NCI-H524 treated with DMSO at 0.1 percent for 48 hours (cell line): ENCODE data around the gene UCHL1.
"Not testable (repeated sequence)": the region's sequence is repeated elsewhere in the genome, so short reads cannot be mapped to it uniquely, and the experiment has no call there.

Source experiments
- DNase-seq: peaks from one replicate; lab custom pipeline; 2025; lab: John Stamatoyannopoulos, UW

UCHL1 gene

DNA sequence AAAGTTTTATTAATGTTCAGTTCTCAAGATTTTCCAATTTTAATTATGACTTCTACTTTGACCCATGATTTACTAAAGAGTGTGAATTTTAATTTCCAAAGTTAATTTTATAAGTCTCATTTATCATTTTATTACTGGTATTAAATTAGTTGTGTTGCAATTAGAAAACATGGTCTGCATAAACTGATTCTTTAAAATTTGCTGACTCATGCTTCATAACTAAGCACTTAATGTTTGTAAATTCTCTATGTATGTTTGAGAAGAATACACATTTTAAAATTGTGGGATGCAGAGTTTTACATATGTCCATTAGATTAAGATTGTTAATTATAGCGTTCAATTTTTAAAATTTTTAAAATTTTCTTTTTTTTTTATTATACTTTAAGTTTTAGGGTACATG lies 20.2 kb upstream of the UCHL1 start:
- DNase-seq: no peak

DNA sequence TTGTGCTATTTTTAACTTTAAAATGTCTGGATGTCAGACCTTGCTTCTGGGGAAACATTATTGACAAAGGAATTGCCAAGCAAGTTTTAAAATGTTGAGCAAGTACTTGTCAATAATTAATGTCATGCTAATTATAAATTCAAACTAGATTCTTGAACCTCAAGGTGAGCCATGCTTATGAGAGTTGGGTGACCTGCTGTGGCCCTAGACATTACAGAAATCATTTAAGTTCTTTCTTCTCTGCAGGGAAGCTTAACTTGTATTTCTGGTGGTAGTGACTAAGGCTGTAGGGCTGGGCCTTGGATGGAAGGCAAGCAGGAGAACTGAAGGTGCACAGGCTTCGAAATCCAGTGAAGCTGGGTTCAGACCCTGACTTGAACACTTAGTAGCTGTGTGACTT lies 14.8 kb upstream of the UCHL1 start:
- no peak for DNase-seq

DNA sequence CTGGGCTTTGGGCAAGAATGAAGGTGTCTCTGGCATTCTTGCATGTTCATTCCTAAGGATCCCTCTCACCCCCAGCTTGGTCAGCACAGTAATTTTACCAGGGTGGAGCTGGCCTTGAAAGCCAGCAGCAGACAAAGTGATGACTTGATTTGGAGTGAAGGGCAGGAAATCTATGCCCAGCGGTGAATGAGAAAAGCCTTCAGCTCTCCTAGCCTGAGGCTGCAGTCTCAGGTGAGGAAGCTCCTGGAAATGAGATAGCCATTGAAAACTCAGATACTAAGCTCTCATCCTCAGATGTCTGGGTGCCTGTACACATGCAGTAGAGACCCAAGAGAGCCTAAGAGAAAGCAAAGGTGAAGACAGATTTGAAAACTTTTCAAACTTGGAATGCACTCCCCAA lies 10.7 kb upstream of the UCHL1 start:
- no peak for DNase-seq

DNA sequence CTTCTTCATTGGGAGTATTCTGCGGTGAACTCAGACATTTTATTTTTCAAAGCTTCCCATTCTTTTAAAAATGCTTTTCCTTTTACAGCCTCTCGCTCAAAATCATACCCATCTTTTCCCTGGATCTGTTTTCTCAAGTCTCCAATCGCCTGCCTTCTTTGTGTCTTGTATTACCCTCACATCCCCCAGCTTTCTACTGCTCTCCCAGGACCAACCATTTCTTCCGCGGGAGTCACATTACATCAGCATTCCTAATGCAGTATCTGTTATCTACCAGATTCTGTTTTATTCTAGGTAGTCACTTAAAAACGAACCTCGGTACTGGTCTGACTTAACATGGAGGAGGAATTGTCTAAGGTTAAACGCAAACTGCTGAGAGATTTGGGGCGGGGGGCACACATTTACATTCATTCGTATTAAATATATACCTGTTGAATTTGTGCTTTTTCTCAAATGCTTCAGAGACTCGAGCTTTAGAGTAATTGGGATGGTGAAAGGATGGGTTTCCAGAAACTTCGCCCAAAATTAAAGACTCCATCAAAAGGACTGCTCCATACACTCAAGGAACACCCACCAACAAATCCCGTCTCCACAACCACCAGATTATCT lies 493 bp upstream of the UCHL1 start:
- no peak for DNase-seq

DNA sequence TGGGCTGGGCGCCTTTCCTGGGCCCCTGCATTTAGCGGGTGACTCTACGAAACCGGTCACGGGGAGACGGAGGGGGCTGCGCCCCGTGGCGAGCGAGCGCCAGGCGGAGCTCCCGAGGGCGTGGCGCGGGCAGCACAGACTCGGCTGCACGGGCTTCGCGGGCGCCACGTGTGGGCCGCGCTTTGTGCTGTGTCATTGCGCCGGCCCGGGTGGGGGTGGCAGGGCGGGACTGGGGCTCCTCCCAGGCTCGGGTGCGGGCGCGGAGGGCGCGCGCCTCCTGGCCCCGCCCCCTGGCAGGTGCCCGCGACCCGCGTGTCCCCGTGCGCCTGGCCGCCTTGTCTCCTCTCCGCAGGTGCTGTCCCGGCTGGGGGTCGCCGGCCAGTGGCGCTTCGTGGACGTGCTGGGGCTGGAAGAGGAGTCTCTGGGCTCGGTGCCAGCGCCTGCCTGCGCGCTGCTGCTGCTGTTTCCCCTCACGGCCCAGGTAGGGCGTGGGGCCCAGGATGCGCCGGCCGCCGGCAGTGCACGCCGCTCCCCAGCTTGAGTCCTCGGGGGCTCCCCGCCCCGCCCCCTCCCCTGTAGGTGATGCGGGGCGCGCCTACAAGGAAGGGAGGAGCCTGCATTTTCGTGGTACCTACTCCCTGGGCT lies 651 bp downstream of the UCHL1 start:
- no peak for DNase-seq

DNA sequence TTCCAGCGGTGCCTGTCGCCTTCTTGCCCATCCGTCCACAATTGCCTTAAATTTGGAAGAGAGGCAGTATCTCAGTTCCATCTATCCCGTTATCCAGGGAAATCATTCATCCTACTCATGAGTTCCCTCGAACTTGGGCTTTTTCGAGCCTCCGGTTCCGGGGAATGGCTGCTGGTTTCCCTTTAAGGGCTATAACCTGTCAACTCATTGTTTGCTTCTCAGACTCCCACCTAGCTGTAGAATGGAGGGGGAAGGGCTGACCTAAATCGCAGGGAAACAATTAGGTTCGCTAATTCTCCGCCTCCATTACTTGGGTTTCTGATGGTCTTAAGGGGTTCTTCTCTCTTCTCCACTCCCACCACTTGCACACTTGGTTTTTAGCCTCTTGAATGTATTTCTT lies 1.2 kb downstream of the UCHL1 start:
- no peak for DNase-seq

DNA sequence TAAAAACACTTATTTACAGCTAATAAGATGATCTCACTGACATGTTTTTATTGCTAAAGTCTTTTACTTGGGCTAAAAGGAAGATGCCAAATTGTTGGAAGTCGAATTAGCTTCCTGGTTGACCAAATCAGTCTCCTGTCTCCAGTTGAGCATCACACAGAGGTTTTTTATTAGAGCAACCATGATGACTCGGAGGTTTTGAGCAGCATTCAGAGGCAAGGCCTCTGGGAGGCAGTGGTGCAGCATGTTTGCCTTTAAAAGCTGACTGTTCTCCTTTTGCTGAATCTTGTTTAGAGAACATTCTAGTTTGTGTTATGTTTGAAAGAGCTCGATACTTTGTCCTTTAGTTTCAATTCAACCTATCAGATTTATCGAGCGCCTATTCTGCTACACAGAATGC lies 2.1 kb downstream of the UCHL1 start:
- no peak for DNase-seq

DNA sequence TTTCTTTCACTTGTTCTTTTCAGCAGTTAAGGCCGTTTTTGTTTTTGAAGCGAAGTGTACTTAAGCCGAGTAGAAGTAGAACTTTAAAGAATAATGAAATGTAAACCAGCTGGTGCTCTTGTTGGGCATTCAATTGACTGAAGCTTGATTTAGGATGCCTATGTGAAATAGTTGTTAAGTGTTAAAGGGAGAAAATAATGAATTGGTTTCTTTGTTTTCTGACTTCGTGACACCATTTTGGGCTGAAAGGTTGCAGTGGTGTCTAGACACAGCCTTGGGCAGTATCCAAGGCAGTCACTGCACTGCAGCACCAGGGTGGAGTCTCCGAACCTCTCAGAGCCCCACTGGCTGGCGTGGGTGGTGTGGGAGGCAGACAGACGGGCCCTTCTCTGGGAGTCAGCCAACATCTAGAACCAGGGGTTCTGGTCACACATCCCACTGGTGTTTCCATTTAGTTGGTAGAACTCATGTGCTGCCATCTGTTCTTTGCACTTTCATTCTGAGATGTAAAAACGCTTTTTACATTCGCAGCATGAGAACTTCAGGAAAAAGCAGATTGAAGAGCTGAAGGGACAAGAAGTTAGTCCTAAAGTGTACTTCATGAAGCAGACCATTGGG lies 3.5 kb downstream of the UCHL1 start:
- no peak for DNase-seq

DNA sequence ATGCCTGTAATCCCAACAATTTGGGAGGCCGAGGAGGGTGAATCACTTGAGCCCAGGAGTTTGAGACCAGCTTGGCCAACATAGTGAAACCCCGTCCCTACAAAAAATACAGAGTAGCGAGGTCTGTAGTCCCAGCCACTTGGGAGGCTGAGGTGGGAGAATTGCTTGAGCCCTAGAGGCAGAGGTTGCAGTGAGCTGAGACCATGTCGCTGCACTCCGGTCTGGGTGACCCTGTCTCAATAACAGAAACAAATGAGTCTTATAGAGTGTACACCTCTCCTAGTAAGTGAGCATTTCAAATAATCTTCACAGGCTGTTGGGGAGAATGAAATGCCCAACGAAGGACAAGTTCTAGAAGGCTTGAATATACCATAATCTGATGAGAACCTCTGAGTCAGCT lies 5.5 kb downstream of the UCHL1 start:
- DNase-seq: no peak

DNA sequence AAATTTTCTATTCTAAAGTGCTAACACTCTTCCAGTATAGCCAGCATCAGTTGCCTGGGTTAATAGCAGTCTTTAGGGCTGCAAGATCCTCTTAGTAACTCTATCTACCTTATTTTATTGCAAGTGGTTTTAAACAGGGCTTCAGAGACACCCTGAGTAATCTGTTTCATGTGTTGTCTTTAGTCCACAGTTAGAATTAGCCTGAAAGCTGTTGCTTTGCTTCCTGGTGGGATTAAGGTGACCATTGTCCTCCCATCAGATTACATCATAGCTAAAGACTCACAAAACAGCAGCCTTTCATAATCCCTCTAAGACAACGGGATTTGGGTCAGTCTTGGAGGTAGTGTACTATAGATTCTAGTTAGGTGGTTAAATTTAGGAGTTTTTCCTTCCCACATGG lies 7.5 kb downstream of the UCHL1 start:
- no peak for DNase-seq

DNA sequence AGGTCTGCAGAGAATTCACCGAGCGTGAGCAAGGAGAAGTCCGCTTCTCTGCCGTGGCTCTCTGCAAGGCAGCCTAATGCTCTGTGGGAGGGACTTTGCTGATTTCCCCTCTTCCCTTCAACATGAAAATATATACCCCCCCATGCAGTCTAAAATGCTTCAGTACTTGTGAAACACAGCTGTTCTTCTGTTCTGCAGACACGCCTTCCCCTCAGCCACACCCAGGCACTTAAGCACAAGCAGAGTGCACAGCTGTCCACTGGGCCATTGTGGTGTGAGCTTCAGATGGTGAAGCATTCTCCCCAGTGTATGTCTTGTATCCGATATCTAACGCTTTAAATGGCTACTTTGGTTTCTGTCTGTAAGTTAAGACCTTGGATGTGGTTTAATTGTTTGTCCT lies 11.3 kb downstream of the UCHL1 start:
- DNase-seq: peak; percentile 54

DNA sequence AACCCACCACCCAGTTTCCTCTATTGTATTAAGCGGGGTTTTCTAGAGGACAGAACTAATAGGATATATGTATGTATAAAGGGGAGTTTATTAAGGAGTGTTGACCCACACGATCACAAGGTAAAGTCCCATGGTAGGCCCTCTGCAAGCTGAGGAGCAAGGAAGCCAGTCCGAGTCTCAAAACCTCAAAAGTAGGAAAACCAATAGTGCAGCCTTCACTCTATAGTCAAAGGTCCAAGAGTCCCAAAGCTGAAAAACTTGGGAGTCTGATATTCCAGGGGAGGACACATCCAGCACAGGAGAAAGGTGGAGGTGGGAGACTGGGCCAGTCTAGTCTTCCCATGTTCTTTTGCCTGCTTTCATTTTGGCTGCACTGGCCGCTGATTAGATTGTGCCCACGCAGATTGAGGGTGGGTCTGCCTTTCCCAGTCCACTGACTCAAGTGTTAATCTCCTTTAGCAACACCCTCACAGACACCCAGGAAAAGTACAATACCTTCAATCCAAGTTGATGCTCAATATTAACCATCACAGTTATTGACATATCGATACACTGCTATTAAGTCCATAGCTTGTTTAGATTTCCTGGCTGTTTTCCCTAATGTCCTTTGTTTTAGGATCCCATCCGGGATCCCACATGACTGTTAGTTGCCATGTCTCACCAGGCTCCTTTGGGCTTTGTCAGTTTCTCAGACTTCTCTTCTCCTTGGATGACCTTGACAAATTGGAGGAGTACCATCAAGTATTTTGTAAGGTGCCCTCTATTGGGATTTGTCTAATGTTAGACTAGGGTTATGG lies 12.2 kb downstream of the UCHL1 start:
- no peak for DNase-seq

DNA sequence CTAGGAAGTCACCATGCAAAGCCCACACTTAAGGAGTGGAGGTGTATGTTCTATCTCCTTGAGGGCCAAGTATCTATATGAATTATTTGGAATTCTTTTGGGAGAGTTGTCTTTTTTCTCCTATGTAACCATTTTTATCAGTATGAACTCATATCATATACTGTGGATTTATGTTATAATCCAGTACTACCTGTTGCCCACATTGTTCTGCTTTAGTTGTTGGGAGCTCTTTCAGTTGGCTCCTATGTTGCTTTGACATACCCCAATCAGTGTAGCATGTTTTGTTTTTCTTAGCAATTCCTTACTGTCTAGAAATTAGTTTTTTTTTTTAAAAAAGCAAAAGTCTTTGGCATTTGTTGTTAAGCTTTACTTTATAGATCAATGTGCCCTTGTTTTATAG lies 13.0 kb downstream of the UCHL1 start:
- DNase-seq: no peak

DNA sequence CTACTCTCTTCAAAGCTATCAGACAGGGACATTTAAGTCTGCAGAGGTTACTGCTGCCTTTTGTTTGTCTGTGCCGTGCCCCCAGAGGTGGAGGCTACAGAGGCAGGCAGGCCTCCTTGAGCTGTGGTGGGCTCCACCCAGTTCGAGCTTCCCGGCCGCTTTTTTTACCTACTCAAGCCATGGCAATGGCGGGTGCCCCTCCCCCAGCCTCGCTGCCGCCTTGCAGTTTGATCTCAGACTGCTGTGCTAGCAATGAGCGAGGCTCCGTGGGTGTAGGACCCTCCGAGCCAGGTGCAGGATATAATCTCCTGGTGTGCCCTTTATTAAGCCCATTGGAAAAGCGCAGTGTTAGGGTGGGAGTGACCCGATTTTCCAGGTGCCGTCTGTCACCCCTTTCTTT lies 19.2 kb downstream of the UCHL1 start:
- DNase-seq: not testable (repeated sequence)

DNA sequence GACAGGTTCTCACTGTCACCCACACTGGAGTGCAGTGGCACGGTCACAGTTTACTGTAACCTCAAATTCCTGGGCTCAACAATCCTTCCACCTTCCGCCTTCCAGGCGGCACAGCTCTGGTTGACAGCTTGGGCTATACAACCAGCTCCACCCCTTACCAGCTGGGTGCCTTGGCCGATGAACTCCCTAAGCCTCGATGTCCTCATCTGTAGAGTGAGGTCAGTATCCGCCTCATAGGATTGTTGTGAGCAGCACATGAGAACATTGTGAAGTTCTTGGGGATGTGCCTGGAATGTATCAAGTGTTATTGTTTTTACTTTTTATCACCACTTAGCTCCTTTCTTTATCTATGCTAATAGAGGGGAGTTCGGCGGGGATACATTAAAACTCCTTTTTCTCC lies 23.3 kb downstream of the UCHL1 start:
- no peak for DNase-seq

DNA sequence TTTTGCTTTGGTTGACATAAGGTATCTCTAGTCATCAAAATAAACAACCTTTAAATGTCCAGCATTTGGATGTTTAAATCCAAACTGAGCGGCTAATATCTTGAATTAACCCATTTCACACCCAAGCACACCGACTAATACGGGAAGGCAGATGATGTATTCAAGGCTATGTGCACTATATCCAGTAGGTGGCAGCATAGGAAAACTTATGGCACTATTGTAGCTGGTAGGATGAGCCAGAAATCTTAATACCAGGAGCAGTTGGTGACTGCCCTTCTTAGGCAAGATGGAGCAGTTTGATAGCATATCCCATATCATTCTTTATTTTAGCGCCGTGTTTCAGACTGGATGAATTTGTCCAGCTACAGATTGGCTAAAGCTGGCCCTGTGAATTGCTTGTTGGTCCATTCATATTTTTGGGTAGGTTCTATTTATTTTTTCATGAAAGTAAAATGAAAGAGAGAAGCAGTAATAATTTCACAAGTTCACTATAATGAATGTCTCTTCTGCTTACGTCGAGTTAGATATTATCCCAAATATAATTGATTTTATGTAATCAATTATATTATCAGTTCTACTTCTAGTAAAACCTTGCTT lies 24.4 kb downstream of the UCHL1 start:
- DNase-seq: peak; percentile 81

DNA sequence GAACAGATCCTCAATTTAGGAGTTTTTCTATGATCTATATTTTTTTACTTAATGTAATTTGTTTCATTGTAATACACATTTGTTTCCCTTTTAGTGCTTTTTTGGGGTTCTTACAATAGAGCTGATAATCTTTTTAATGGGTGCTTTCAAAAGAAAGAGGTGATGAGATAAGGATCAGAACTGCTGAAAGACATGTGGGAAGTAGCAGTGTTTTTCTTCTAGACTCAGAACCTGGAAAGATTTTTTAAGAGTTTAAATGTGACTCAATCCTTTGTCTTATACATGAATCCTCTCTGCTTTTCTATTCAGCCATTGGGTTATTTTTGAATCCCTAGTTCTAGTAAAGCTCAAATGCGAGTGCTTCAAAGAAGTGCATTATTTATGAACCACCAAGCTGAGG lies 25.6 kb downstream of the UCHL1 start:
- DNase-seq: no peak

DNA sequence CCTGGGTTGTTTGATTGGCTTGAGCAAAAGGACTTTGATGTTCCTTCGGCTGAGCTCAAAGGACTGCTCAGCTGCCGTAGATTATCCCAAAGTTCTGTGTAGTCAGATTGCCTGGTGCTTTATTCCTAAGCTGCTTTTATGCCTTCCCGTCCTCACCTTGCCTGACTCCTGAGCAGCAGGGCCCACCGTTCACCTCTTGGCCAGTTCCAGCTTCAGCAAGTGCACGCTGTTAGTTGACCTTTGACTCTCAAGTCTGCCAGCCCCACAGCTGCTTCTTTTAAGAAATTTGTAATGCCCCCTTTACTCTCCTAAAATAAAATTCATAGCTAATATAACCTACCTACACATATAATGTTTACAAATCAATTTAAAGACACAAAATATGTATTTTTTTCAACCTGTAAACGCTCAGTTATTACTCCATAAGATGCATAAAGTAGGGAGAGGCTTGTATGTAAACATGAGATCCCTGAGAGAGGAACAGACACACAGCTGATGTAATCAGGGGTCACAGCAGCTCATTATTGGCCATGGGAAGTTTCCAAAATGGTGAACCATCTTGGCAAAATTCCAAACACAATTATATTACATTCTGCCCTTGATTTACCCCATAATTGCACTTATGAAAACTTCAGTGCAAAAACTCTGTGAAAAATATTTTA lies 28.6 kb downstream of the UCHL1 start:
- DNase-seq: no peak

DNA sequence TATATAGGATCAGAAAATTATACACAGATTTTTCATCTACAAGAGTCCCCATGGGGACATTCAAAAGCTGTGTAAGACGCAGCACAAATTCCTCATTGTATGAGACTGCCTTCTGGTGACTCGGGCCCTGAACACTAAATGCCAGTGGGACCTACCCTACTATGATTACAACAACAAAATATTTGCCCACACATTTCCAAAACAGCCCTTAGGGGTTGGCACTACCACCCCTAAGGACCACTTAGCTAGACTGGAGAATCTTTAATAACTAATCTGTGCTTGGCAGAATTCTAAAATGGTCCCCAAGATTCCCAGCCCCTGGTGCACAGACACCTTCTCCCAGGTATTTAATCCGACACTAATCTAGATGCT lies 29.1 kb downstream of the UCHL1 start:
- no peak for DNase-seq

DNA sequence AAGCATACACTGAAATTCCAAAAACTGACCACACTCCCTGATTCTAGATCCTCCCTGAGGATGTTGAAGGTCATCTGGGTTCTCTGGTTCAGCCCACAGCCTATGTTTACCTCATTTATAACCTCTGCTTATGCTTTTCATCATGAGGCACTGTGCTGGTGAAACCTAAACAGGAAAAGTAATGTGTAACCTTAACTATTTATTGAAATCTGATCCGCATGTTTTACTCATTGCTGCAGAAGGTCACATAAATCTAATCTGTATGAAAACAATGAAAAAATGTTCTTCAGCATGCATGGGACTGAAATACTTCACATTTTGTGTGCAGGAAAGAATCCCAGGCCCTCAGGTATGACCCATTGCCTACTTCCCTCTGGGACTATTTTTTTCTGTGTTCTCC lies 30.3 kb downstream of the UCHL1 start:
- DNase-seq: no peak

DNA sequence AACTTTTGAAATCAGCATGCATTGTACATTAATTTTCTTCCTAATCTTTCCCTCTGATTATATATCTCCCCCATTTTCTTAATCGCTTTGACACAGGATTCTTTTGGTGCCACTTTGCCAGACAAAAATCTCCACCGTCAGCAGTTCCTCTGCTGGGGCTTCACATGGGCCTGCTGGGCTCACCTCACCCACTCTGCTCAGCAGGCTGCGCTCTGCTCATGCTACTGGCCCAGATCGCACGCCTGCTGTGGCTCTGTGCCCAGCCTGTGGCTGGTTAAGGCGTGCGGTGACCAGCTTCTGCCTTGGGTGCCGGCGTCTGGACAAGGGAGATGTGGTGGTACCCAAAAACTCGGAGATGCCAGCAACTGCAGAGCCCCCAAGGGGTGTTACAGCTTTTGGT lies 31.1 kb downstream of the UCHL1 start:
- DNase-seq: no peak

DNA sequence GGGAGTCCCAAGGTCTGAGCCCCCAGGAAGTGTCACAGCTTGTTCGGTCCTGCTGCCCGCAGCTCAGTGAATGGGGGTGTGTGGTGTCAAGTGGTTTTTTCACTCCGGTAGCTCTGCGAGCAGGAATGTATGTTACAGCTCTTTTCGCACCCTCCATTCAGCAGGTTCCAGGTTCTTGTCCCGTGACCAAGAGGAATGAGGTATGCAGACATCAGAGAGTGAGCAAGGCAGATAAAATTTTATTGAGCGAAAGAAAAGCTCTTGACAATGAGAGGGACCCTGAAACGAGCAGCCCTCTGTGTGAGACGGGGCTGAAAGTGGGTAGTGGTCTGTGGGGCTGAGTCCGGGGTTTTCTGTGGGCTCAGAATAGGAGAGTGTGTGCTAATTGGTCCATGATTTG lies 31.5 kb downstream of the UCHL1 start:
- no peak for DNase-seq
